LoVo (cell line): Measurements from ENCODE around the gene LSM4.

ENCODE experiments used
- DNase-seq: peaks from one replicate; pipeline ENCODE4 v3.0.0-alpha.2; 2016; ENCODE audit warnings: low spot score

LSM4 gene

GRCh38 chr19:18311502-18312091 lies 11.3 kb downstream of the LSM4 start:
- no peak for DNase-seq

GRCh38 chr19:18310966-18311365 lies 11.9 kb downstream of the LSM4 start:
- DNase-seq: no peak

- DNase-seq: no peak
These were observed 12.6 kb downstream of the LSM4 start for GRCh38 chr19:18310118-18310909.

GRCh38 chr19:18309525-18310064 lies 13.3 kb downstream of the LSM4 start:
- DNase-seq: no peak

GRCh38 chr19:18308948-18309325 lies 13.9 kb downstream of the LSM4 start:
- DNase-seq: no peak

- DNase-seq: no peak
These were observed 14.6 kb downstream of the LSM4 start for GRCh38 chr19:18308051-18308947.

- no peak for DNase-seq
These were observed 15.6 kb downstream of the LSM4 start for GRCh38 chr19:18307271-18307681.

- DNase-seq: no peak
These were observed 16.0 kb downstream of the LSM4 start for GRCh38 chr19:18306888-18307260.

- DNase-seq: no peak
These were observed 16.5 kb downstream of the LSM4 start for GRCh38 chr19:18306209-18306887.

- DNase-seq: no peak
These were observed 18.2 kb downstream of the LSM4 start for GRCh38 chr19:18304458-18305310.

GRCh38 chr19:18304208-18304457 lies 18.7 kb downstream of the LSM4 start:
- DNase-seq: no peak

GRCh38 chr19:18301718-18302111 lies 21.2 kb downstream of the LSM4 start:
- DNase-seq: no peak

- DNase-seq: peak; percentile 75
These were observed 21.8 kb downstream of the LSM4 start for GRCh38 chr19:18300930-18301717.

- no peak for DNase-seq
These were observed 23.2 kb downstream of the LSM4 start for GRCh38 chr19:18299654-18300053.

GRCh38 chr19:18298601-18299000 lies 24.3 kb downstream of the LSM4 start:
- no peak for DNase-seq

- DNase-seq: no peak
These were observed 25.6 kb downstream of the LSM4 start for GRCh38 chr19:18297308-18297707.

GRCh38 chr19:18295034-18295451 lies 27.8 kb downstream of the LSM4 start:
- no peak for DNase-seq

- peak; percentile 18 for DNase-seq
These were observed 28.4 kb downstream of the LSM4 start for GRCh38 chr19:18294467-18294864.

- DNase-seq: no peak
These were observed 29.0 kb downstream of the LSM4 start for GRCh38 chr19:18293642-18294466.
